ENCODE data around the gene C16orf46.

Gene C16orf46

DNA sequence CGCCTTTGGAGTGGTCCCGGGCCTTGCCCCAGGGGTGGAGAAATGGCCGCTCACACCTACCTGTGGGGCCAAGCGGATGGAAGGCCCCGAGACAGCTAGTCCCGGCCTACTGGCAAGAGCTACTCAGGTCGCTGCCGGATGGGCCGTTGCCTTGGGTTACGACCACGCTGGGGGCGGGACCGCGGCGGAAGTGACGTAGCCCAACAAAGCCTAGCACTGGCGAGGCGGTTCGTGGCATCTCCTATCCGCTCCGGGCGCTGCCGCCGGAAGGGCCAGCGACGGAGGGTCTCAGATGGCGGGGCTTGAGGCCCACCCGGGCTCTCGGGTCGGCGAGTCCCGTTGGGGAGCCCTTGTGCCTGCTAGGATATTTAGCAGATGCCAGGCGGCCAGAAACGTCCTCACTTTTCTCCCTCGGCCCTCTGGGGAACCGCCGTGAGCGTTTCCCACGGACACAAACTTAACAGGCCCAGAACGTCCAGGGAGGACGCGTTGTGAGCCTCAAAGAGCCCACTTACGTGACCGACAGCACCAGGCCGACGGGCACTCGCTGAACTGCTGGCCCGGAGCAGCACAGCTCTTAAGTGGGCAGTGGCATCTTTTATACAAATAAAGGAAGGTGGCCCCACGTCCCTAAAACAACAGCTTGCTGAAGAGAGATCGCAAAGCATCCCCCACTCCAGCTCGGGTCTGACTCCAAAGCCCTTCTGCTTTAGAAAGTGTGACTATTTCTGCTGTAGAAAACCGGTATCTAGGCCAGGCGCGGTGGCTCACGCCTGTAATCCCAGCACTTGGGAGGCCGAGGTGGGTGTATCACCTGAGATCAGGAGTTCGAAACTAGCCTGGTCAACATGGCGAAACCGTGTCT lies at the start of gene C16orf46:
TSS of gene C16orf46 (minus strand) at position 163 of the 865 bp plus-strand sequence. CDS start 13,283 bp downstream, outside the sequence.
- H3K4me2 ChIP-seq (ENCODE audit: insufficient read depth, low read length): peak within 1 kb of the TSS; percentile 87
- peak within 1 kb of the TSS; percentile 89 for H3K27ac ChIP-seq (ENCODE audit: low read length)
- peak within 1 kb of the TSS; percentile 53 to 80 for H3K4me3 ChIP-seq (ENCODE audit: low read depth in 1 of 2, low read length in 2 of 2)
- no peaks in the 10 kb centered on the region for H3K27me3 ChIP-seq (ENCODE audit: insufficient read depth, low read length, poor library complexity)
- no peaks in the 10 kb centered on the region for H3K9me3 ChIP-seq (ENCODE audit: insufficient read depth, low read length, severe bottlenecking)
- peaks cover 18% of the 10 kb centered on the region for H3K4me1 ChIP-seq (ENCODE audit: insufficient read depth, low read length)
- no peaks in the 10 kb centered on the region for H3K36me3 ChIP-seq (ENCODE audit: insufficient read depth, low read length)
- no peaks in the 10 kb centered on the region for H3K79me2 ChIP-seq (ENCODE audit: insufficient read depth, low read length)
- TF ChIP-seq EZH2 (IDR thresholded peaks at IDR 0.05; ENCODE audit: borderline replicate concordance, low read depth, low read length, severe bottlenecking) (no peak), CTCF (IDR thresholded peaks at IDR 0.05; ENCODE audit: borderline replicate concordance, extremely low read depth, low read length, poor library complexity, severe bottlenecking) (no peak)
- ATAC-seq (ENCODE audit: insufficient read depth, low read depth) (peak; percentile 89), DNase-seq (peak; percentile 97)
- no peaks in the 10 kb centered on the region for H4K20me1 ChIP-seq (ENCODE audit: insufficient read depth, low read length)
- peak within 1 kb of the TSS; percentile 81 for H3K9ac ChIP-seq (ENCODE audit: low read depth, low read length)
- peak within 1 kb of the TSS; percentile 93 for H2AFZ ChIP-seq (ENCODE audit: low read depth, low read length)

DNA sequence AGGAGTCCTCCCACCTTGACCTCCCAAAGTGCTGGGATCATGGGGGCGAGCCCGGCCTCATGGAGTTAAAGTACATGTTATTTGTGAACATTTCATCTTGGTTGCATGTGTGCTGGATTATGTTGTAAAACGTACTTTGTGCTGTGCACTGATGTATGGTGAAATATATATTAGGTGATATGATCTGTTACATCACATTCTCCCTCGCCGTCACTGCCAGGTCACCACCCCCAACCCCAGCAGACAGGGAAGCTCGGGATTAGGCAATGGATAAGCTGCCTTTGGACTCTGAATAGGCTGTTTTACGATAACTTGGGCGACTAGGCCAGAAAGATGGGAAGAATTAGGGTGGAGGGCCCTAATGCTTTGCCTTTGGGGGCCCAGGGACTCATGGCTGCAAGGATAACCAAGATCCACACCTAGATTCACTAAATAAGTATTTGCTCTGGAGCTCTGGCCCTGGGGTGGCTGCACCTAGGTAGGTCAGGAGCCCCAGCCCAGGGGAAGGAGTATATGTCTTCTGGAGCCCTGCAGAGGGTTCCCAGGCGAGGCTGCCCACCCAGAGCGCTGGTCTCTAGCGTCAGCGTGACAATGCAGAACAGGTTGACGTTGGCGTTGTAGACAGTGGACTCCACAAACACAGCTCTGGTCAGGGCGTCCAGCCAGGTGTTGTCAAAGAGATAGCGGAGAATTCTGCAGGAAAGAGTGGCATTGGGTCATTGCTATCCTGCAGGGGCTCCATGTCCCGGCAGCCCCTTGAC lies 46.2 kb upstream of the C16orf46 start:
- Histone ChIP-seq H3K9ac (ENCODE audit: low read depth, low read length) (no peak overlapping the region), H3K4me2 (ENCODE audit: insufficient read depth, low read length) (no peak overlapping the region), H2AFZ (ENCODE audit: low read depth, low read length) (no peak overlapping the region), H3K79me2 (ENCODE audit: insufficient read depth, low read length) (no peaks in the 10 kb centered on the region), H3K27me3 (ENCODE audit: insufficient read depth, low read length, poor library complexity) (no peaks in the 10 kb centered on the region), H4K20me1 (ENCODE audit: insufficient read depth, low read length) (no peaks in the 10 kb centered on the region), H3K36me3 (ENCODE audit: insufficient read depth, low read length) (no peaks in the 10 kb centered on the region), H3K9me3 (ENCODE audit: insufficient read depth, low read length, severe bottlenecking) (no peaks in the 10 kb centered on the region), H3K4me1 (ENCODE audit: insufficient read depth, low read length) (no peaks in the 10 kb centered on the region), H3K4me3 (ENCODE audit: low read depth in 1 of 2, low read length in 2 of 2) (no peak overlapping the region), H3K27ac (ENCODE audit: low read length) (no peak overlapping the region)
- TF ChIP-seq EZH2 (IDR thresholded peaks at IDR 0.05; ENCODE audit: borderline replicate concordance, low read depth, low read length, severe bottlenecking) (no peak), CTCF (IDR thresholded peaks at IDR 0.05; ENCODE audit: borderline replicate concordance, extremely low read depth, low read length, poor library complexity, severe bottlenecking) (no peak)
- no peak for DNase-seq
- ATAC-seq (ENCODE audit: insufficient read depth, low read depth): no peak

DNA sequence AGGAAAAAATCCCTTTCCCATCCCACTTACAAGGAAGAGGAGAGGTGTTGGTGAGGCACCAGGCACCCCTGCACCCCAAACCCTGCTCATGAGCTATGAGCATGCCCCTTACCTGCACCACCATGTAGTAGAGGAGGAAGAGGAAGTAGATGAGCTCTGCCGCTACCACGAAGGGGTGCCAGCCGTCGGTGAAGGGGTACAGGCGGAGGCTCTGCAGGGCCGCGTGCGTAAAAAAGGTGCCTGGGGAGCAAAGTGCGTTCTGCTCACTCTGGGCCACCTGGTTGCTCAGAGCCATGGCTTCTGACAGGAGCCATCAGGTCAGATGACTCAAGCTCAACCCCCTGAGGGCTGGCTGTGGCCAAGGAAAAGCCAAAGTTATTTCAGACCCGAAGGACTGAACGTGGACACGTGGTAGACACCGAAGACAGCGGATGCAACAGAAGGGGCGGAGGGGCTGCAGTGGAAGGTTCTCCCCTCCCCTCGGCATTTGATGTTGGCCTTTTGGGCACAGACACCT lies 44.5 kb upstream of the C16orf46 start:
- Histone ChIP-seq H3K27ac (ENCODE audit: low read length) (no peak overlapping the region), H3K9ac (ENCODE audit: low read depth, low read length) (no peak overlapping the region), H3K4me3 (ENCODE audit: low read depth in 1 of 2, low read length in 2 of 2) (no peak overlapping the region), H3K4me2 (ENCODE audit: insufficient read depth, low read length) (no peak overlapping the region), H3K9me3 (ENCODE audit: insufficient read depth, low read length, severe bottlenecking) (no peaks in the 10 kb centered on the region), H2AFZ (ENCODE audit: low read depth, low read length) (no peak overlapping the region), H3K36me3 (ENCODE audit: insufficient read depth, low read length) (no peaks in the 10 kb centered on the region), H3K79me2 (ENCODE audit: insufficient read depth, low read length) (no peaks in the 10 kb centered on the region), H3K4me1 (ENCODE audit: insufficient read depth, low read length) (no peaks in the 10 kb centered on the region), H3K27me3 (ENCODE audit: insufficient read depth, low read length, poor library complexity) (no peaks in the 10 kb centered on the region), H4K20me1 (ENCODE audit: insufficient read depth, low read length) (no peaks in the 10 kb centered on the region)
- DNase-seq (no peak), ATAC-seq (ENCODE audit: insufficient read depth, low read depth) (no peak)
- TF ChIP-seq CTCF (IDR thresholded peaks at IDR 0.05; ENCODE audit: borderline replicate concordance, extremely low read depth, low read length, poor library complexity, severe bottlenecking) (no peak), EZH2 (IDR thresholded peaks at IDR 0.05; ENCODE audit: borderline replicate concordance, low read depth, low read length, severe bottlenecking) (no peak)
